Skin of body (tissue), 2 donors: ENCODE results near the gene LGALS9. TPM values are rescaled to one million over a fixed set of nuclear protein-coding genes. Genes with fewer than 3 reads are reported as not detected.

Source experiments
- DNase-seq: peaks from one replicate; lab custom pipeline; 2025; lab: John Stamatoyannopoulos, UW
- total RNA-seq: library from RNA; depleted of rRNA; stranded (reverse); fragments of >200 nt; gene quantifications from one replicate; pipeline ENCODE4 v1.2.3, GENCODE V29; 2014

The LGALS9 gene
- 4.8 TPM for total RNA-seq

DNA sequence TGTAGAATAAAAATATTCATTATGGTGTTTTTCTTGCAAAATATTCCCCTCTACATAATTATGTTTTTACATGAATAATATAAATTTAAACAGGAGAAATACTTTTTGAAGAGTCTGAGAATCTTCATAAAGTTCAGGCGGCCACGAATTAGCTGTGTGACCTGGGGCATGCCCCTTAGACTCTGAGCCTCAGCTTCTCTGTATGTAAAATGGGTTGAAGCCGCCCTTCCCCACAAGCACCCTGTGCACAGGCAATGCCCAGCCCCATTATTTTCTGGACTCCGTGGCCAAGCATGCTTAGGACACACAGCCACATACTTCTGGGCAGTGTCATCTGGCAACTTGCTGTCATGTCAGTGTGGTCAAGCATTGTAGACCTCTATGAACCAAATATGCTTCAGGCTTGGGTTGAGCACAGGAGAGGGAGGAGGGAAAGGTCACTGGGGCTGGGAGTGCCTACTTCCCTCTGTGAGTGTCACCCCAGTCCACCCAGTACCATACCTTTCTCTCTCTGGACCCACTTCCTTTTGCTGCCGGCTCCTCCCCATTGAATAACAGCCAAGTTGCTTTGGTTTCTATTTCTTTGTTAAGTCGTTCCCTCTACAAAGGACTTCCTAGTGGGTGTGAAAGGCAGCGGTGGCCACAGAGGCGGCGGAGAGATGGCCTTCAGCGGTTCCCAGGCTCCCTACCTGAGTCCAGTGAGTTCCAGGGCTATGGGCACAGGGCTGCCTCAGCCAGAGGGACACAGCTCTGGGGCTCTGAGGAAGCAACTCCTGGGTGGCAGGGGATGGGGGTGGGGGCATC, at the start of gene LGALS9:
Gene LGALS9, plus strand, starts transcription at position 582 of the 804 bp plus-strand sequence. Its CDS starts 78 bp downstream, at position 660.
- no peak for DNase-seq

DNA sequence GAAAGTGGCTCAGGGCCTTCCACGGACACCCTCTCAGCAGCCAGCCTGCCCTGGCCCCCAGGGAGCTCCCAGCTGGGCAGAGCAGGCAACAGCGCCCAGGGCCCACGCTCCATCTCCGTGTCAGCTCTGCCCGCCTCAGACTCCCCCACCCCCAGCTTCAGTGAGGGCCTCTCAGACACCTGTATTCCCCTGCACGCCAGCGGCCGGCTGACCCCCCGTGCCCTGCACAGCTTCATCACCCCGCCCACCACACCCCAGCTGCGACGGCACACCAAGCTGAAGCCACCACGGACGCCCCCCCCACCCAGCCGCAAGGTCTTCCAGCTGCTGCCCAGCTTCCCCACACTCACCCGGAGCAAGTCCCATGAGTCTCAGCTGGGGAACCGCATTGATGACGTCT, 48.3 kb upstream of the LGALS9 start:
- no peak for DNase-seq

DNA sequence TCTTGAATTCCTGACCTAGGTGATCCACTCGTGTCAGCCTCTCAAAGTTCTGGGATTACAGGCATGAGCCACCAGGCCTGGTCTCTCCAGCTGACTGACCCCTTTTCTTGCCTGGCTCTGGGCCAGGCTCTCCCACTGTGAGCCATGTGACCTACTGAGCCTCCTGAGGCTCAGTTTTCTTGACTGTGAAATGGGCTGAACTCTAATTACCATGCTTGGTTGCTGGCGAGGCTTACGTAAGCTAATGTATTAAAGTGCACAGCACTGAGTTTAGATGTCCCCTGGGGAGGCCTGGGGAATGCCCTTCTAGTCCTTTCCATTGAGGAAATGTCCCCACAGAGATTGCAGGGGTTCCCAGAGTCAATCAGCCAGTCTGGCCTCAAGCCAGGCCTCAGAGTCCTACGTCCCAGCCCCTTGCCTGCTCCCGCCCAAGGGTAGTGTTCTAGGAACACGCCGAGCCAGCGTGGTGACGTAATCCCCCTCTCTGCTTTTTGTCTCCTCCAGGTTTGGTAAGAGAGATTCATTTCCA, 45.8 kb upstream of the LGALS9 start:
- DNase-seq, result no peak

DNA sequence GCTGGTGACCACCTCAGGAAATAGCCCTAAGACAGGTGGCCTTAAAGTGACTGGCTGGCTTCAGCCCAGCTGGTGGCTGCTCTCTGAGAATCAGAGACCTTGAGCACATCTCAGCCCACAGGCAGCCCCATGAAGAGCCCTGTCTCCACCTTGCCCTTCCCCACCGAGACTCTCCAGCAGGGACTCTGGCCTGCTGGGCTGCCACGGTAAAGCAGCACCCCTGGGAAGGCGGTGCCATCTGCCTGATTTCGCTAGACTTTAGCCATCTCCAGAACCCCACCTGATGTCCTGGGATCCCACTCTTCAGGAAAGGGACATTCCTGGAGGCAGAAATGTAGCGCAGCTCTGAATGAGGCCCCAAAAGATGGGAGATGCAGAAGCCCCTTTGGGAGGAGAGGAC, 45.2 kb upstream of the LGALS9 start:
- DNase-seq, result no peak

DNA sequence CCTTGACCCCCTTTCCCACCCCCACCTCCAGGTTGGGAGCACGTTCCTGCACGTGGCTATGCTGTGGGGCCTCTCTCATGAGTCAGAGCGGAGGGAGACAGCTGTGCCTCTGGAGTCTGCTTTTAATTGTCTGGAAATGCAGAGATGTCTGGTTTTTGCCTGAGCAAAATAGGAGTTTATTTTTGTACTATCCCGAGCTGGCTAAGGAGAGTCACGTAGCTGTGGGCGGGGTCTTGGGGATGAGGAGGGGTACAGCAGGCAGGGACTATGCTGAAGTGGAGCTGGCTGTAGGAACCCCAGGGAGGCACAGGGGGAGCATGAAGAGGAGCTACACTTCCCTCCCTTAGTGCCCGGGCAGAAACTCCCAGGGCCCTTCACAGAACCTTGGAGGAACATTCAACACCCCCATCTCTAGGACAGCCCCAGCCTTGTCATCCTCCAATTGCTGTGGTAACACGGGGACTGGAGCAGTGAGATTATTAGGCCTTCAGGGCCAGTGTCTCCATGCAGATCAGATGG, 44.7 kb upstream of the LGALS9 start:
- DNase-seq, result peak; percentile 36

DNA sequence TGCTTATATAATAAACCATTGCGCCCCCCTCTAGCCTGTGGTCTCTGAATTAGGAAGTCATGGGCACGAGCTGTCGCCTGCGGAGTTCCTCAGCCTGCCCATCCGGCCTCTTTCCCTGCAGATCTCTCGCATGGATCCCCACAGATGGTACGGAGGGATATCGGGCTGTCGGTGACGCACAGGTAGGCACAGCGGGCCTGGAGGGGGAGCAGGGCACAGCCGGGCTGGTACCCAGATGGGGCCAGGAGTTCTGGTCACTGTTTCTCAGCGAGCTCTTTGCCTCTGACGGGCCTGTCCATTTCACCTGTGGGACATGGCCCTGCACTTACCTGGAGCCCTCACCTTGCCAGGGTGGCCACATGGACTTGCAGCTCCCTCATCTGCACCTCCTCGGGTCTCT, 42.6 kb upstream of the LGALS9 start:
- no peak for DNase-seq

DNA sequence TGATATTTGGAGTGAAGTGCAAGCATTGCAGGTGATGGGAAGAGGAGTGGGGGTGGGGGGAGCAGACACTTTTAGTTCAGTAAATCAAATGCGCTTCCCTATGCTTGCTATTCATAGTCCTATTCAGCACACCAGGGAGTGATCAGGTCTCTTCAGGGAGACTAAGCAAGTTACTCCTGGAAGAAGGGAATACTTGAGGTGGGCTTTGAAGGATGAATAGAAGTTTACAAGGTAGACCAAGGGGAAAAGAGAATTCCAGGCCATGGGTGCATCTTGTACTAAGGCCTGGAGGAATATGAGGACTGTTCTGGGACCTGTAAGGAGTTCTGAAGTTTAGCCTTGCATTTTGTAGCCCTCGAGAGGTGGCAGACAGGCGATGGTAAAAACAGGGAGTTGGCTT, 40.1 kb upstream of the LGALS9 start:
- no peak for DNase-seq

DNA sequence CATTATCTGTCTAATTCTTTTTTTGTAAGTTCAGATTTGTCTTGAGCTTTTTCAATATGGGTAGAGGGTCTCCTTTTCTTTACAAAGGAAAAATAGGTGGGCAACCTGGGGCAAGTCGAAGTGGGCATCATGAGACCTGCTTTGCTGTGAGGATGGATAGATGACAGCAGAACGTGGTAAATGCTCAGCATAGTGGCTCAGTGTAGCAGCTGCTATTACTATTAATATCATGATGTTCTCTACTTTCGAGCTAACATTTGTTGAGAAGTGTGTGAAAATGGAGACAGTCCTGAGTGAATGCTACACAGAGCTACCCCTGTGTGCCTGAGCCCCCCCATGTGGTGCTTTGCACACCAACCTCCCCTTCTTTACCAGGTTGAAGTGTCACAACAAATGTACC, 39.0 kb upstream of the LGALS9 start:
- no peak for DNase-seq

DNA sequence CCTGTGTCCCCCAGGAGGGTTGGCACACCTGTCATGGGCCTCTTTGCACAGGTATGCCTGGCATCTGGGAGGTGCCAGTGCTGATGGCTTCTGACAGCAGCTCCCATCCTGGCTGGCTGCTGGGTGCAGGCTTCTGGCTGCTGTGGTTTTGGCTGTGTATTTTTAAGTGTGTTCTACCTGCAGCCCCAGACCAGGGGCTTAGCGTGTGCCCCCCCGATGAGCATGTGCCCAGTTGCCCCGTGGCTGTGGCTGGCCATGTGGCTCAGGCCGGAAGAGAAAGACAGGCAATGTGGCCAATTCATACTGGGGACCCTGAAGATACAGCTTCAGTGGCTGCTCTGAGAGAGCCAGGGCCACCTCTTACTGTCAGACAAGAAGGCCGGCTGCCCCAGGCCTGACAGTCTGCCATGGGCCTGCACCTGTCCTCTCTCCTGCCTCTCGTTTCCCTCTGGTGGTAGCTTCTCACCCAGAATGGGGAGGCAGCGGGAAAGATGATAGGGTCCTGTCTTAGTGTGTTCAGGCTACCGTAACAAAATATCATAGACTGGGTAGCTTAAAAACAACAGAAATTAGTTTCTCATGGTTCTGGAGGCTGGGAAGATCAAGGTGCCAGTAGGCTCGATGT, 37.6 kb upstream of the LGALS9 start:
- no peak for DNase-seq

DNA sequence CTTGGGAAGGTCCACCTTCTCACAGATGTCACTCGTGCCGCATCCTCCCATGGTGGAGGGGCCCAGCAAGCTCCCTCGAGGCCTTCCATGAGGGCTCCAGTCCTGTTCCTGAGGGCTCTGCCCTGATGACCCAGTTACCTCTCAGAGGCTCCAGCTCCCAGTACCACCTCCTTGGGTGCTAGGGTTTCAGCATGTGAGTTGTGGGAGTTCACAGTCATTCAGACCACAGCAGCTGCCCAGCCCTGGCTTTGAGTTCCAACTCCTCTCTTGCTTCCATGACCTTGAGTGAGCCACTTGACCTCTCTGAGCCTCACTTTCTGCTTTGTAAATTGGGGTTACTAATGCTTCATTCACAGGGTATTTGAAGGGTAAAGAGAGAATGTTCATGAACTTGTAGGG, 37.1 kb upstream of the LGALS9 start:
- no peak for DNase-seq

DNA sequence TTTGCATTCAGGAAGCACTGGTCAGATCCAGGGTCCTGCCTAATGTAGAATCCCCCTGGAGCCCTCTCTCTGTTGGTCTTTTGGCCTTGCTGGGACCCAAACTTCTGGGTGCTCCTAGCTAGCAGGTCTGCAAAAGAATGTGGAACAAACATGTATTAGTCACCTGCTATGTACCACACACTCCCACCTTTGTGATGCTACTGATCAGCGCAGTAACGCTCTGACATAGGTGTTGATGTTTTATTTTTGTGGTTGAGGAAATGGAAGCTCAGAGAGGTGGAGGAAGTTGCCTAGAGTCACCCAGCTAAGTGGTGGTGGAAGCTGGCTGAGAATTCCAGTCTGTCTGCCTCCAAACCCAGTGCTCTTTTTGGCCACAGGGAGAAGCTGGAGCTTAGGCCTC, 35.8 kb upstream of the LGALS9 start:
- no peak for DNase-seq

DNA sequence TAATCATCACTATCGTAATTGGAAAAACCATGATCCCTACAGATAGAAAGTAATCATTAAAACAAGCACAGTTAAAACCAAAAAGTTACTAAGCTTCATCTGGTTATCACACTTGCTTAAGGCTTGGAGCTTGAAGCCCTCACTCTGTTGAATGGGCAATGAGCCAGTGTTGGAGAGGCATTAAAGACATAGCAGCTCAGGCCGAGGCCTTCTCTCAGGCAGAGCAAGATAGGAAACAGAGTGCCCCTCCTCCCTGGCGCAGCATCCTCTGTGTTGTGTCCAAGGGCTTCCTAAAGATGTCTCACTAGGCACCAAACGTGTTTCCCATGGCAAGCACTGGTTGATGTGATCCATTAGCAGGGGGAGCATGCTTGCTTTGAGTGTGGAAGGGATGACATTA, 34.9 kb upstream of the LGALS9 start:
- DNase-seq, result no peak

DNA sequence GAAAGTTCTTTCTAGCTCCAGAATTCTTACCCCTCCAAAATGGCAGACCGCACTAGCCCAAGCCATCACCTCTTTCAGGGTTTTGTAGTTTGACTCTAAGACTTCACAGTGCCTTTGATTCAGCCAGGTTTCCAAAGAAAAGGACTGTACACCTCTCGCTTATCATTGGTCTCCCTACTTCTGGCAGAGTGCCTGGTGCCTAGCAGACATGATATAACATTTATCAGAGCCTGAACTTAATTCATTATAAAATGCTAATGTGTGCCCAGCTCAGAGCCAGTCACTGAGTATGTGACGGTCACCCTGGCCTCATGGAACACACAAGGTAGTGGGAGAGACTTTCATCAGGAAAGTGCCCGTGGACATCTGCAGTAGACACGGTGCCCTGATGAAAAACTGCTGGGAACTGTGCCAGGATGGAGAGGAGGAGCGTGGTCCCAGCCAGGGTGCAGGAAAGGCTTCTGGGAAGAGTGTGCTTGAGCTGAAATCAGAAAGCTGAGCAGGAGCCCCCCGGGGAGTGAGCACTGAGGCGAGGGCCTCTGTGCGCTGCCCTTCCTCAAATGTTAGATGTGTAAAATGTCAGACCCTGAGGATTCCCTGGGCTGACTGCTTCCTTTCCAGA, 34.3 kb upstream of the LGALS9 start:
- DNase-seq, result no peak

DNA sequence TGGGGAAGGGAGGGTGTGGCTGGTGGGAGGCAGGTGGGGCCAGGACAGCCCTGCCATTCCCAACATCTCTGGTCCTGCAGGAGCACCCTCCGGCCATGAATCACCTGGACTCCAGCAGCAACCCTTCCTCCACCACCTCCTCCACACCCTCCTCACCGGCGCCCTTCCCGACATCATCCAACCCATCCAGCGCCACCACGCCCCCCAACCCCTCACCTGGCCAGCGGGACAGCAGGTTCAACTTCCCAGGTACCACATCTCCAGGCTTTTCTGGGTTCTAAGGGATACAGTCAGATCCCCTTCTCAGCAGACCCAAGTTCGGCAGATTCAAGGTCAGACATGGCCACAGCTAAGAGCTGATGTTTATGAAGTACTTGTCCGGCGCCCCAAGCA, 33.8 kb upstream of the LGALS9 start:
- no peak for DNase-seq

DNA sequence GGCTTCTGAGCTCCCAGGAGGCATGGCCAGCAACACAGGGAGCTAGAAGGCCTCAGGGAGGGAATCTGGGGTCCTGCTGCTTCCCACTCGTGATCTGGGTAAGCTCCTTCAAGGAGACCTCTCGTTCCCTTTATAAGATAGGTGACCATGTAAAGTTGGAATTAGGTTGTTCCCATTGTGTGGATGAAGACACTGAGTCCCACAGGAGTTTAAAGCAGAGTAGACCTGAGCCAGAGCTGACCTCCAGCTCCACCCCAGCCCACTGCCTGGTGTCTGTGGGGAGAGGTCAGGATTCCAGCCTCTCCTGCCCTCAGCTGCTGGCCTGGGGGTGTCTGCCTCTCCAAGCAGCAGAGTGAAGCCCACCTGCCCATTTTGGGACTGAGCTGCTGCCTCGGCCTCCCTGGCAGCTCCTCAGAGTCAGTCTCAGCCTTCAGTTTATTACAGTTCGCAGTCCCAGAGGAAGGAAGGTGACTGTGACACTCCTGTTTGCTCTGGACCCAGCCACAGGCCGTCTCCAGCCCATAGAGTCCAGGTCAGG, 33.1 kb upstream of the LGALS9 start:
- no peak for DNase-seq

DNA sequence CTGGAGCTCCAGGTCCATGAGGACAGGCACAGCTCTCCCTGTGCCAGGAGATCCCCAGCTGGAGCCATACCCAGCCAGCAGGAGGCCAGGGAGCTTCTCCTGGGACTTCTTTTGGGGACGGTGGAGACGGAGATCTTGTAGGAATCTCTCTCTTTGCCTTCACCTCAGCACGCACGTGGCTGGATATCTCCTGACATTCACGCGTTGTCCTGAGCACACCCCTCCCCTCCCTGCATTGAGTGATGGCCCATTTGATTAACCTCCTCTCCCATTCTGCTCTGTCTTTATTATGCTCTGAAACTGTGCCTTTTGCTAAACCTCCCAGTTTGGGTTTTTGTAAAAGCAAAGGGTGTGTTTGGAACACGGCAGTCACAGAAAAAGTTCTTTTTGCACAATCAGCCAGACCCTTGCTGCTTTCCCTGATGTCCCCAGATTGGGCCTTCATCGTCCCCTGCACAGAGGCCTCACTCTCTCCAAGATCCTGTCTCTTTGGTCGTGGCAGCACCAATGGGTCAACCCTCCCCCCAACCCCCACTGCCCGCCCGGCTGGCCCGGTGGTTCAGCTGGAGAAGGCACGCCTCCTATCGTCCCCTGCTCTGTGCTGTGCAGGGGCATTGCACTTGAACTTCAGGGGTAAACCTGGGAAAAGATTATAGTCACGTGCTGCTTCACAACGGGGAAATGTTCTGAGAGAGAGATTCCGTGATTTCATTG, 32.5 kb upstream of the LGALS9 start:
- no peak for DNase-seq

DNA sequence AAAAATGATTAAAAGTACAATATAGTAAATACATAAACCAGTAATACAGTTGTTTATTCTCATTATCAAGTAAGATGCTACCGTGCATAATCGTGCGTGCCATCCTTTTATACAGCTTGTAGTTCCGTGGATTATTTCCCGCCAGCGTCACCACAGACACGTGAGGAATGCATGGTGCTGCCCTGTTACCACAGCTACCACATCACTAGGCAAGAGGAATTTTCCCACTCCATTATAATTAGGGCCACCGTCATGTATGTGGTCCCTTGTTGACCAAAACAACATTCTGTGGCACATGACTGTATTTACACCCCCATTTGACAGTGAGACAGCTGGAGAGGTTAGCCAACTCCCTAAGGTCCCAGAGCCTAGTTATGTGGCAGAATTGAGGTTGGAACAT, 30.5 kb upstream of the LGALS9 start:
- no peak for DNase-seq

DNA sequence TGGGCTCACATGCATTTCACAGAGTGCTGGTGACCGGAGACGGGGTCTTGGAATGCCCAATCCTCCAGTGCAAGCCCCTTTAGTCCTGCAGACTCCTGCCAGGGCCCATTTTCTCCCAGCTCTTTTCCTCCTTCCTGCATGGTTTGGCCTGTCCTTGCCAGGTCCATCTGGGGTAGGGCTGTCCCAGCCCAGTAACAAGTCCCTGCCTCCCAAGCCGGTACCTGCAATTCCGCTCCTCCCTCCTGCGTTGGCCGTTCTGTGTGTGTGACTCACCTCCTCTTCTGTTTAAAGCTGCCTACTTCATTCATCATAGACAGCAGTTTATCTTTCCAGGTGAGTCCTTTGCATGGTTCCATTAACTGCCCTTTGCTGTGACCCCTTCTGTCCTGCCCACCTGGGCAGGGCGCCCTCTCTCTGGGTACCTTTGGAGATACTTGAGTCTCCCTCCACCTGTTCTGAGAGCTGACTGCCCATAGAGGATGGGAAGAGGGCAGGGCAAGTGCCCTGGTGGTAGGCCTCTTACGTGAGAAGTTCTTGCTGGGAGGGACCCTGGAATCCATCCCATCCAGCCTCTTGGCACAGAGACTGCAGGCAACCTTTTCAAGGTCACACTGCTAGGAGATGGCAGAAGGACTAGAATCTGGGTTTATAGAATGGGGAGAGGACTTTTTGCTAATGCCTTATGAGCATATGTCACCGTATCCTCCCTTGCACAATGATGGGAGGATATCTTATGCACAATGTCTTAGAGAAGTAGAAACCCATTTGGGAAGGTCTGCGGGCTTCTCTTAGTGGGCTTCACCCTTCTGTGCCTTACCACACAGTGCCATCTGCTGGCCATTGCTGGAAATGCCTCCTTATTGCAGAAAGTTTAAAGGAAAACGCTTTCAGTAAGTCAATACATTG, 29.7 kb upstream of the LGALS9 start:
- peak; percentile 76 for DNase-seq

DNA sequence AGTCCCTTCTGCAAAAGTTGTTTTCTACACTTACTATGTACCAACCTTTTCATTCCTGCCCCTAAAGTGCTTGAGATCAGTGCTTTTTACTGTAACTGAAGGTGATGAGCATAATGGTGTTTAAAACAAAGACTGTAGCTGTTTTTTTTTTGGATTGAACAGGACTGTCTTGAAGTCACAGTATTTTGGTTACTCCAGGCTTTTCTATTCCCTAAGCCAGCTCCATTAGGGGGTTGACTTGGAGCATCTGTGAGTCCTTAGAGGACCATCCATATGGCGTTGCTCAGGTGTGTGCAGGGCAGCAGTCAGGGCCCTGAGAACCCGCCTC, 29.0 kb upstream of the LGALS9 start:
- DNase-seq, result no peak

DNA sequence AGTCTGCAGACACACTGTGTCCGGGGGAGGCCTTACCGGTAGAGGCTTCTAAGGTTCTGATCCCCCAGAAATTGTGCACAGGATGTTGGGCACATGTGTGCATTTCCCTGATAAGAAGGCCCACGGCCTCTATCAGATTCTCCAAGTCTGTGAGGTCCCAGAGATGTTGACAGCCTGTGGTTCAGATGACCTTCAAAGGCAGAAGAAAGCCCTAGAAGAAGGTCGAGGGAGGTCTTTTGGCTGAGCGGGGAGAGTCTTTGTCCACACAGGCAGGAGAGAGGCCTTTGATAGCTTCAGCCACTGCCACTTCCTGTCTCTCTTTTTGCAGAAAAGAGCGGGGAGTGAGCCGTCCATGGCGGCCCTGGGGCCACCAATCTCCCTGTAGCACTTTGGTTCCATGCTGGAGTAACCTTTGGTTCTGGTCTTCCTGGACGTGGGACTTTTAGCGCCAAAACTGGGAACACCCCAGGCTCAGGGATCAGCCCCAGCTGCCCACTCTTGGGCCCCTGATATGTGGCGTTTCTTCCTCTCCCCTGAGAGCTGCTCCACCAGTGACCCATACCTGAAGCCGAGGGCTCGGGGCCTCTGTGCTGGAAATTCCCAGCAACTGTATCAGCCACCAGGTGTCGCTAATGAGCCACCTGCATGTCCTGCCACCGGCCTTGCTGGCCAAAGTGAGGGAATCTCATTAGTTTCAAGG, 28.1 kb upstream of the LGALS9 start:
- DNase-seq, result no peak
